NCI-H1930 (cell line): ENCODE data around the gene SRRM3.
"Not testable (repeated sequence)": the region's sequence is repeated elsewhere in the genome, so short reads cannot be mapped to it uniquely, and the experiment has no call there.

ENCODE experiments used
- DNase-seq, 2 experiments: peaks; one replicate each; lab custom pipeline; 2025; lab: John Stamatoyannopoulos, UW

The SRRM3 gene

GRCh38 chr7:76189276-76189675 lies 12.4 kb upstream of the SRRM3 start:
- DNase-seq: no peak

GRCh38 chr7:76191783-76192240 lies 9.9 kb upstream of the SRRM3 start:
- DNase-seq: peak in 1 of 2 experiments; percentile 50

GRCh38 chr7:76193466-76193865 lies 8.2 kb upstream of the SRRM3 start:
- no peak for DNase-seq

GRCh38 chr7:76193883-76194282 lies 7.8 kb upstream of the SRRM3 start:
- no peak for DNase-seq

GRCh38 chr7:76196786-76197185 lies 4.9 kb upstream of the SRRM3 start:
- DNase-seq: no peak

- DNase-seq: no peak
These were observed 3.5 kb upstream of the SRRM3 start for GRCh38 chr7:76198202-76198601.

- no peak for DNase-seq
These were observed 952 bp downstream of the SRRM3 start for GRCh38 chr7:76202666-76203030.

- DNase-seq: no peak
These were observed 2.5 kb downstream of the SRRM3 start for GRCh38 chr7:76204147-76204546.

- DNase-seq: no peak
These were observed 4.9 kb downstream of the SRRM3 start for GRCh38 chr7:76206633-76207032.

- DNase-seq: no peak
These were observed 7.6 kb downstream of the SRRM3 start for GRCh38 chr7:76209310-76209709.

- no peak for DNase-seq
These were observed 9.5 kb downstream of the SRRM3 start for GRCh38 chr7:76211216-76211615.

GRCh38 chr7:76215349-76215748 lies 13.7 kb downstream of the SRRM3 start:
- not testable (repeated sequence) for DNase-seq

- no peak for DNase-seq
These were observed 14.8 kb downstream of the SRRM3 start for GRCh38 chr7:76216381-76217082.

GRCh38 chr7:76217942-76218566 lies 16.4 kb downstream of the SRRM3 start:
- DNase-seq: no peak

GRCh38 chr7:76220185-76221057 lies 18.7 kb downstream of the SRRM3 start:
- no peak for DNase-seq

- DNase-seq: no peak
These were observed 20.6 kb downstream of the SRRM3 start for GRCh38 chr7:76222333-76222732.

- no peak for DNase-seq
These were observed 21.1 kb downstream of the SRRM3 start for GRCh38 chr7:76222839-76223238.

- no peak for DNase-seq
These were observed 21.7 kb downstream of the SRRM3 start for GRCh38 chr7:76223286-76223972.

GRCh38 chr7:76224695-76225094 lies 23.0 kb downstream of the SRRM3 start:
- no peak for DNase-seq

GRCh38 chr7:76225379-76225778 lies 23.7 kb downstream of the SRRM3 start:
- DNase-seq: no peak

- no peak for DNase-seq
These were observed 24.3 kb downstream of the SRRM3 start for GRCh38 chr7:76225951-76226350.

- DNase-seq: not testable (repeated sequence)
These were observed 25.3 kb downstream of the SRRM3 start for GRCh38 chr7:76226878-76227423.
